ENCODE data around the gene NAA60.

The NAA60 gene

GRCh38 chr16:3408561-3409197, 34.8 kb upstream of the NAA60 start:
- no peaks in the 10 kb centered on the region for H3K27me3 ChIP-seq
- peaks cover 42 to 94% (median 74%) of the 10 kb centered on the region in 3 donors for H3K9me3 ChIP-seq
- no peak for TF ChIP-seq CTCF (IDR thresholded peaks at IDR 0.05)
- DNase-seq: no peak
- H3K36me3 ChIP-seq: peaks cover 74 to 77% (median 75%) of the 10 kb centered on the region in 3 donors
- no peak overlapping the region for H3K4me3 ChIP-seq
- H3K27ac ChIP-seq: no peak overlapping the region
- intact Hi-C loops (cut with DNase I; ENCODE audit: low total_unique reads): no loop called here
- H3K4me1 ChIP-seq: peaks cover 0 to 3% (median 3%) of the 10 kb centered on the region in 4 donors

- Histone ChIP-seq H3K27me3 (no peaks in the 10 kb centered on the region), H3K4me3 (no peak overlapping the region), H3K27ac (no peak overlapping the region), H3K4me1 (no peaks in the 10 kb centered on the region), H3K9me3 (peaks cover 34 to 80% (median 75%) of the 10 kb centered on the region in 3 donors), H3K36me3 (peaks cover 22 to 26% (median 23%) of the 10 kb centered on the region in 3 donors)
- intact Hi-C loops (cut with DNase I; ENCODE audit: low total_unique reads): no loop called here
- no peak for TF ChIP-seq CTCF (IDR thresholded peaks at IDR 0.05)
- no peak for DNase-seq
These were observed 29.6 kb upstream of the NAA60 start for GRCh38 chr16:3413730-3414379.

GRCh38 chr16:3431779-3432219, 11.7 kb upstream of the NAA60 start:
- H3K36me3 ChIP-seq: peaks cover 14 to 24% (median 19%) of the 10 kb centered on the region in 3 donors
- peak in 1 of 2 donors; percentile 24 for DNase-seq
- no peak for TF ChIP-seq CTCF (IDR thresholded peaks at IDR 0.05)
- H3K9me3 ChIP-seq: no peaks in the 10 kb centered on the region
- no peak overlapping the region for H3K27ac ChIP-seq
- peak overlapping the region; percentile 14 to 20 for H3K4me3 ChIP-seq
- intact Hi-C loops (cut with DNase I; ENCODE audit: low total_unique reads): no loop called here
- no peaks in the 10 kb centered on the region for H3K27me3 ChIP-seq
- no peaks in the 10 kb centered on the region for H3K4me1 ChIP-seq

- no peaks in the 10 kb centered on the region for H3K4me1 ChIP-seq
- no peak overlapping the region for H3K27ac ChIP-seq
- peaks cover 0 to 8% (median 8%) of the 10 kb centered on the region in 3 donors for H3K9me3 ChIP-seq
- TF ChIP-seq CTCF (IDR thresholded peaks at IDR 0.05): no peak
- peaks cover 23 to 35% (median 32%) of the 10 kb centered on the region in 3 donors for H3K36me3 ChIP-seq
- no peak overlapping the region for H3K4me3 ChIP-seq
- no peaks in the 10 kb centered on the region for H3K27me3 ChIP-seq
- no peak for DNase-seq
- intact Hi-C loops (cut with DNase I; ENCODE audit: low total_unique reads): no loop called here
These were observed 9.1 kb upstream of the NAA60 start for GRCh38 chr16:3434373-3434772.

GRCh38 chr16:3439637-3440036, 3.8 kb upstream of the NAA60 start:
- Histone ChIP-seq H3K36me3 (peaks cover 33 to 39% (median 33%) of the 10 kb centered on the region in 3 donors), H3K4me1 (peaks cover 0 to 13% (median 1%) of the 10 kb centered on the region in 4 donors), H3K27ac (no peak overlapping the region), H3K9me3 (peaks cover 0 to 19% (median 10%) of the 10 kb centered on the region in 3 donors), H3K4me3 (no peak overlapping the region), H3K27me3 (no peaks in the 10 kb centered on the region)
- TF ChIP-seq CTCF (IDR thresholded peaks at IDR 0.05): no peak
- no peak for DNase-seq
- intact Hi-C loops (cut with DNase I; ENCODE audit: low total_unique reads): no loop called here

Measured in tibial artery (tissue), 4 donors.